Ovary (tissue), 3 donors: ENCODE results near the gene FGF12.

Source experiments
- EP300 ChIP-seq: sonication (generic); formaldehyde crosslinking; IDR thresholded peaks from one replicate; pipeline ENCODE4 v1.6.1; 2017; ENCODE audit warnings: antibody characterized with exemption
- POLR2A ChIP-seq: fragments of 450-650 bp; IDR thresholded peaks from one replicate; pipeline ENCODE4 v1.6.1; 2017; ENCODE audit warnings: antibody characterized with exemption, mild to moderate bottlenecking, moderate library complexity
- TF ChIP-seq, protein P1 (sequence below), 3 donors: fragments of 450-650 bp in 2 of 3; fragments of 200-600 bp in 1 of 3; IDR thresholded peaks; one replicate each; pipeline versions ENCODE4 v1.5.1 to v1.8.0; 2016 to 2022; ENCODE audit warnings: antibody characterized with exemption in 3 of 3, mild to moderate bottlenecking in 1 of 3
- donor health status: DM: no; HTN: no; CAD: no.

DNA sequence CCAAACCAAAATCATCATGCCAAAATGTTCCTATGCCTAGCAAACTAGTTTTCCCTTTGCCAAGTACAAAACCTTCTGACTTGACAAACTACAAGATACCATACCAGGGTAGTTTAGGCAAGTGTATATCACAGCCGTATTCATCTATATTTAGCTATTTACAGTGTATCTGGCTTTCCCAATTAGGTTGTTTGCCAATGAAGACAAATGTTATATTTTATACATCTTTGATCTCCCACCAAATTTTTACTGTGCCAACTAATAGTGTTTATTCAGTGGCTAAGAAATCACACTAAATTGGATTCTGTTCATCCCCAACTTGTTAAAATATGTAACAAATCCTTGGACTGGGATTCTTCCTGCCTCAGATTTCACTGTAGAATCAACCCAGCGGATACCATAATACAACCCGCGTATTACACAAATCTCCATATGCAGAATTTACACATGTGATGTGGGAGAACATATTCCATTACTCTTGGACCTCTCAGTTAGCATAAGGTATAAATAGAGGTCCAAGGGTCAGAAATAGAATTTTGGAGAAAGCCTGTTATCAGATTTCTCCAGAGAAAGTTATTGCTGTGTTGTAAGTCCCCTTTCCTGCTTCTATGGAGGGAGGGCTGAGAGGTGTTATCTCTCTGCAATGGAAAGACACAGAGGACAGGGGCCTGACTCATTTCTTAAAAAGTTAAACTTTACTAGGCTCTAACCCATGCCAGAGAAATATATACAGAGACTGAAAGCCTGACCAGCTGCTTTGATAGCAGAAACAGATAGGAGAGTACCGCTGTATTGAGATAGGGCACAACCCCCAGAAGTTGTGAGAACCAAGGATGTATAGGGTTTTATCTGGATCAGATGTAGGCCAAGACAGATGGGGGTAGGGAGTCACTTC lies 467.0 kb downstream of the FGF12 start:
- TF ChIP-seq, protein P1, sequence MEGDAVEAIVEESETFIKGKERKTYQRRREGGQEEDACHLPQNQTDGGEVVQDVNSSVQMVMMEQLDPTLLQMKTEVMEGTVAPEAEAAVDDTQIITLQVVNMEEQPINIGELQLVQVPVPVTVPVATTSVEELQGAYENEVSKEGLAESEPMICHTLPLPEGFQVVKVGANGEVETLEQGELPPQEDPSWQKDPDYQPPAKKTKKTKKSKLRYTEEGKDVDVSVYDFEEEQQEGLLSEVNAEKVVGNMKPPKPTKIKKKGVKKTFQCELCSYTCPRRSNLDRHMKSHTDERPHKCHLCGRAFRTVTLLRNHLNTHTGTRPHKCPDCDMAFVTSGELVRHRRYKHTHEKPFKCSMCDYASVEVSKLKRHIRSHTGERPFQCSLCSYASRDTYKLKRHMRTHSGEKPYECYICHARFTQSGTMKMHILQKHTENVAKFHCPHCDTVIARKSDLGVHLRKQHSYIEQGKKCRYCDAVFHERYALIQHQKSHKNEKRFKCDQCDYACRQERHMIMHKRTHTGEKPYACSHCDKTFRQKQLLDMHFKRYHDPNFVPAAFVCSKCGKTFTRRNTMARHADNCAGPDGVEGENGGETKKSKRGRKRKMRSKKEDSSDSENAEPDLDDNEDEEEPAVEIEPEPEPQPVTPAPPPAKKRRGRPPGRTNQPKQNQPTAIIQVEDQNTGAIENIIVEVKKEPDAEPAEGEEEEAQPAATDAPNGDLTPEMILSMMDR (IDR thresholded peaks at IDR 0.05): no peak
- TF ChIP-seq POLR2A (no peak), EP300 (no peak)
